GM23248 (cell line): ENCODE results near the gene TAS2R40. TPM values are rescaled to one million over a fixed set of nuclear protein-coding genes. Genes with fewer than 3 reads are reported as not detected.

Source experiments
- DNase-seq: peaks from one replicate; pipeline ENCODE4 v3.0.0-alpha.2; 2015
- H2AFZ ChIP-seq: fragments of 200-600 bp; sonication (generic); 2 replicates; pipeline ENCODE4 v1.6.1; 2016; ENCODE audit warnings: antibody characterized with exemption
- H3F3A ChIP-seq: fragments of 200-600 bp; sonication (generic); 2 replicates; pipeline ENCODE4 v1.6.1; 2016; ENCODE audit warnings: mild to moderate bottlenecking, antibody characterized with exemption, mixed run types; ENCODE audit not compliant: insufficient read depth
- H3K27ac ChIP-seq: fragments of 200-600 bp; sonication (generic); 2 replicates; pipeline ENCODE4 v1.5.1; 2016; ENCODE audit warnings: mild to moderate bottlenecking
- H3K27me3 ChIP-seq: fragments of 200-600 bp; sonication (generic); replicated peaks from 2 replicates; pipeline ENCODE4 v1.6.1; 2016; ENCODE audit warnings: mild to moderate bottlenecking; ENCODE audit not compliant: insufficient read depth
- H3K36me3 ChIP-seq: fragments of 200-600 bp; sonication (generic); 2 replicates; pipeline ENCODE4 v1.6.1; 2016; ENCODE audit warnings: low read depth, mild to moderate bottlenecking
- H3K4me1 ChIP-seq: fragments of 200-600 bp; sonication (generic); 2 replicates; pipeline ENCODE4 v1.6.1; 2016; ENCODE audit warnings: mild to moderate bottlenecking; ENCODE audit not compliant: insufficient read depth
- H3K4me2 ChIP-seq: fragments of 200-600 bp; sonication (generic); one replicate; pipeline ENCODE4 v1.6.1; 2016; ENCODE audit warnings: mild to moderate bottlenecking; ENCODE audit not compliant: unreplicated experiment
- H3K4me3 ChIP-seq: fragments of 200-600 bp; sonication (generic); 2 replicates; pipeline ENCODE4 v1.5.1; 2016; ENCODE audit warnings: mild to moderate bottlenecking
- H3K79me2 ChIP-seq: fragments of 200-600 bp; sonication (generic); 2 replicates; pipeline ENCODE4 v1.6.1; 2016; ENCODE audit warnings: mild to moderate bottlenecking; ENCODE audit not compliant: insufficient read depth
- H3K9ac ChIP-seq: fragments of 200-600 bp; sonication (generic); 2 replicates; pipeline ENCODE4 v1.6.1; 2016; ENCODE audit warnings: mild to moderate bottlenecking
- H3K9me2 ChIP-seq: fragments of 200-600 bp; sonication (generic); 2 replicates; pipeline ENCODE4 v1.6.1; 2016; ENCODE audit warnings: mixed run types, mild to moderate bottlenecking, moderate library complexity; ENCODE audit not compliant: insufficient read depth
- H3K9me3 ChIP-seq: fragments of 200-600 bp; sonication (generic); one replicate; pipeline ENCODE4 v1.6.1; 2017; ENCODE audit warnings: low read depth
- H4K20me1 ChIP-seq: fragments of 200-600 bp; sonication (generic); 2 replicates; pipeline ENCODE4 v1.6.0; 2016; ENCODE audit not compliant: insufficient read depth
- EZH2 ChIP-seq: fragments of 200-600 bp; sonication (generic); IDR thresholded peaks from 2 replicates; pipeline ENCODE4 v1.6.1; 2018; ENCODE audit warnings: antibody characterized with exemption, mild to moderate bottlenecking; ENCODE audit not compliant: insufficient read depth, poor library complexity, severe bottlenecking
- EZH2phosphoT487 ChIP-seq: fragments of 200-600 bp; sonication (generic); IDR thresholded peaks from 2 replicates; pipeline ENCODE4 v1.6.1; 2018; ENCODE audit warnings: antibody characterized with exemption, moderate library complexity, mild to moderate bottlenecking, low read depth; ENCODE audit not compliant: insufficient read depth
- WGBS, 2 experiments: methylation state at CpG; one replicate each; pipeline ENCODE4 v1.1.6; 2015 to 2017; ENCODE audit warnings: low lambda C conversion rate in 2 of 2, low coverage in 1 of 2; ENCODE audit errors: missing lambda C conversion rate in 2 of 2; 5-methylcytosine and 5-hydroxymethylcytosine counted together
- in situ Hi-C: fragments of 300-500 bp; cut with MboI; formaldehyde crosslinking; loops from 2 replicates; pipeline ENCODE4 v1.15.0; 2020
- polyA plus RNA-seq: library from polyadenylated mRNA; unstranded; fragments of >200 nt; fragmentation: Nextera tagmentation; extraction: Ambion mirVana; gene quantifications from 2 replicates; pipeline ENCODE4 v1.2.1, GENCODE V29; 2016
- total RNA-seq: library from RNA; depleted of rRNA; stranded (reverse); fragments of >200 nt; shearing (Covaris generic); gene quantifications from 2 replicates; pipeline ENCODE4 v1.2.3, GENCODE V29; 2014

Gene TAS2R40
- total and polyA plus RNA-seq, 2 experiments from 2014 or later = not detected

- Histone ChIP-seq H3K4me2 (no peak overlapping the region), H3K27me3 (no peaks in the 10 kb centered on the region; the same call in 1 of the 2 replicates), H3K4me3 (no peak overlapping the region), H3K9me3 (no peaks in the 10 kb centered on the region), H3K4me1 (no peaks in the 10 kb centered on the region), H3F3A (no peaks in the 10 kb centered on the region), H2AFZ (no peak overlapping the region), H3K9me2 (no peaks in the 10 kb centered on the region), H3K36me3 (no peaks in the 10 kb centered on the region), H4K20me1 (no peaks in the 10 kb centered on the region), H3K27ac (no peak overlapping the region), H3K9ac (no peak overlapping the region), H3K79me2 (no peaks in the 10 kb centered on the region)
- TF ChIP-seq EZH2 = no peak
- TF ChIP-seq EZH2phosphoT487 = no peak
- 21 to 24% methylated on average over 2 of the region's 2 CpGs for WGBS, 2 experiments
- no peak for DNase-seq
- in situ Hi-C loops = no loop called here
Observed at GRCh38 chr7:143181349-143181748, 40.5 kb upstream of the TAS2R40 start.

- H3K4me2 ChIP-seq = no peak within 1 kb of the TSS
- no peaks in the 10 kb centered on the region for H3F3A ChIP-seq
- WGBS, 2 experiments = 22 to 25% methylated on average over 3 of the region's 3 CpGs
- in situ Hi-C loops = no loop called here
- no peak for DNase-seq
- no peaks in the 10 kb centered on the region for H3K36me3 ChIP-seq
- H3K9ac ChIP-seq = no peak within 1 kb of the TSS
- no peaks in the 10 kb centered on the region for H3K4me1 ChIP-seq
- H2AFZ ChIP-seq = no peak within 1 kb of the TSS
- H3K9me2 ChIP-seq = no peaks in the 10 kb centered on the region
- no peaks in the 10 kb centered on the region; the same call in 1 of the 2 replicates for H3K27me3 ChIP-seq
- no peak within 1 kb of the TSS for H3K27ac ChIP-seq
- no peak for TF ChIP-seq EZH2
- TF ChIP-seq EZH2phosphoT487 = no peak
- H3K9me3 ChIP-seq = no peaks in the 10 kb centered on the region
- H4K20me1 ChIP-seq = no peaks in the 10 kb centered on the region
- H3K4me3 ChIP-seq = no peak within 1 kb of the TSS
- H3K79me2 ChIP-seq = no peaks in the 10 kb centered on the region
Observed at GRCh38 chr7:143183024-143183423, 38.8 kb upstream of the TAS2R40 start, which contains the start of gene TAS2R39. TAS2R39 (plus strand) TSS chr7:143183419; CDS start chr7:143183419, 0 bp downstream.

DNA sequence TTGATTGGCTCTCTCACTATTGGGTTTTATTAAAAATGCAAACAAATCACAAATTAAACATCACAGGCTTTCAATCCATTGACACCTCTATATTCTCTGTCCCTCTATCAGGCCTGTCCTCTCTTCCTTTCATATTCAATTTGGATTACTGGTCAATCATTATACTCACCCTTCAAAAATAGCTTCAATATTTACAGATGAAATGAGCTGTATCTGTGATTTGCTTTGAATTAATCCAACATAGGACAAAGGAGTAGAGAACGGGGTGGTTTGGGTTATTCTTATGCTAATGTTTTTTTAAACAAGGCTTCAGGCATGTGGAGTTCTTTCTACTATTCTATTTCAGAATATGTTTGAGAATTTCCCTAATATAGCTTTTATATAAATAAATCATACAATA lies 36.3 kb upstream of the TAS2R40 start:
- H3K4me3 ChIP-seq = no peak overlapping the region
- no peaks in the 10 kb centered on the region for H4K20me1 ChIP-seq
- no peaks in the 10 kb centered on the region for H3K9me2 ChIP-seq
- no peak overlapping the region for H3K4me2 ChIP-seq
- H3K9ac ChIP-seq = no peak overlapping the region
- in situ Hi-C loops = no loop called here
- H3K27ac ChIP-seq = no peak overlapping the region
- no peaks in the 10 kb centered on the region; the same call in 1 of the 2 replicates for H3K27me3 ChIP-seq
- H3K4me1 ChIP-seq = no peaks in the 10 kb centered on the region
- no peak overlapping the region for H2AFZ ChIP-seq
- 2 to 4% methylated on average over 1 of the region's 1 CpG for WGBS, 2 experiments
- no peak for TF ChIP-seq EZH2
- no peak for TF ChIP-seq EZH2phosphoT487
- DNase-seq = no peak
- no peaks in the 10 kb centered on the region for H3K79me2 ChIP-seq
- H3K9me3 ChIP-seq = no peaks in the 10 kb centered on the region
- H3K36me3 ChIP-seq = no peaks in the 10 kb centered on the region
- no peaks in the 10 kb centered on the region for H3F3A ChIP-seq

DNA sequence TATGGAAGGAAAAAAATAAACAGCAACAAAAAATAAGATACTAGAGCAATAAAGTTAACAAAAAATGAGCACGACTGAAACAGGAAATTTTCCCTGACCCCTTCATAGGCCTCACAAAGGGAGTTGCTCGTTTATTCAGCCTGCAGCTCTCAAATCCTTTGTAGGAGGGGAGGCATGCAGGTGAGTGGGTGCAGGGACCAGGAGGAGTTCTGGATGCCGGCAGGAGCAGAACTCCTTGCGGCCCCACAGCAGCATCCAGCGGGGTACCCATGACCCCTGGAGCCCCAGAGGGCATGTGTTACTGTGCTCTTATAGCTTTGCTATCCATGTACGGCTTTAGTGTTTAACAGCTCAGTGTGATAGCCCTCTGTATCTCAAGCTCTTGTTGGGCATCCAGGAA lies 32.8 kb upstream of the TAS2R40 start:
- H3K79me2 ChIP-seq = no peaks in the 10 kb centered on the region
- no peaks in the 10 kb centered on the region for H3K4me1 ChIP-seq
- no peak overlapping the region for H3K27ac ChIP-seq
- H3K4me2 ChIP-seq = no peak overlapping the region
- no peaks in the 10 kb centered on the region for H3F3A ChIP-seq
- H3K9me3 ChIP-seq = no peaks in the 10 kb centered on the region
- whole genome bisulfite sequencing, 2 experiments = 35% methylated on average over 6 of the region's 6 CpGs
- H3K36me3 ChIP-seq = no peaks in the 10 kb centered on the region
- no peaks in the 10 kb centered on the region for H4K20me1 ChIP-seq
- H3K9me2 ChIP-seq = no peaks in the 10 kb centered on the region
- in situ Hi-C loops = no loop called here
- no peaks in the 10 kb centered on the region; the same call in 1 of the 2 replicates for H3K27me3 ChIP-seq
- no peak overlapping the region for H3K4me3 ChIP-seq
- H3K9ac ChIP-seq = no peak overlapping the region
- no peak for DNase-seq
- no peak overlapping the region for H2AFZ ChIP-seq
- no peak for TF ChIP-seq EZH2phosphoT487
- TF ChIP-seq EZH2 = no peak

DNA sequence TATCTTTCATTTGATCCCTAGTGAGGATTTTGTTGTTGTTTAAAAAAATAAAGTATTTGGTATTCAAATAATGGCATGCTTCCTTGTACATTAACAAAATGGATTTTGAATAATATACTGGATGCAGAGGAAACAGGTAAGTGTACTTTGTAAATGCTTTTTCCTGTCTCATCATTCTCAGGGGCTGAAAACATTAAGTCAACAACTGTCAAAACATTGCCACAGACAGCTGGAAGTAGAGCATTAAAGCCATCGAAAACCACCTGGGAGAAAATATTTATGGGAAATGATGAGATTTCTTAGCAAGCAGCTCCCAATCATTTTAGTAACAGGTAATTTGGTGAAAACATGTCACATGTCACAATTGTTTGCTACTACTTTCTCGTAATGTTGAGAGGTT lies 28.0 kb upstream of the TAS2R40 start:
- Histone ChIP-seq H3K4me1 (no peaks in the 10 kb centered on the region), H3K9me3 (no peaks in the 10 kb centered on the region), H3K27me3 (no peaks in the 10 kb centered on the region), H2AFZ (no peak overlapping the region), H3F3A (no peaks in the 10 kb centered on the region), H4K20me1 (no peaks in the 10 kb centered on the region), H3K4me3 (no peak overlapping the region), H3K4me2 (no peak overlapping the region), H3K9me2 (no peaks in the 10 kb centered on the region), H3K79me2 (no peaks in the 10 kb centered on the region), H3K36me3 (no peaks in the 10 kb centered on the region), H3K27ac (no peak overlapping the region), H3K9ac (no peak overlapping the region)
- 36 to 47% methylated on average over 2 of the region's 2 CpGs for WGBS, 2 experiments
- in situ Hi-C loops = no loop called here
- no peak for DNase-seq
- TF ChIP-seq EZH2 = no peak
- TF ChIP-seq EZH2phosphoT487 = no peak
